Right ventricle myocardium superior (tissue), 1 donor: ENCODE measurements around the gene IQSEC1. TPM values are rescaled to one million over a fixed set of nuclear protein-coding genes. Genes with fewer than 3 reads are reported as not detected.

Experiments
- ATAC-seq: fragments of 200-7000 bp; cut with Tn5 transposase; one replicate; pipeline ENCODE4 v1.9.1; 2020; ENCODE audit warnings: mild to moderate bottlenecking; ENCODE audit not compliant: poor library complexity
- DNase-seq: peaks from one replicate; pipeline ENCODE4 v3.0.0-alpha.2; 2020
- intact Hi-C: fragments of 100-400 bp; cut with DNase I; formaldehyde crosslinking; loops from one replicate; pipeline ENCODE4 v1.11.2; 2022
- total RNA-seq: library from RNA; stranded (reverse); fragmentation: NEBNext Ultra II Directional; extraction: Animal tissue kit (Norgen Biotek cat#: 25700); gene quantifications from one replicate; pipeline ENCODE4 v1.2.1, GENCODE V29; 2021
- donor health status: DM: no; HTN: yes; CAD: no; lungs with severe emphysema.

IQSEC1 gene
- total RNA-seq, 1 donor from 2014 or later, result 78.6 TPM

- intact Hi-C loops, result loop anchor here (5.0 to 10.0 kb wide), 2 partner anchors 57 to 94 kb away; no protein-coding TSS in a partner anchor
- DNase-seq, result no peak
- no peak for ATAC-seq
Measured at GRCh38 chr3:12988728-12989454, 84.3 kb downstream of the IQSEC1 start.

DNA sequence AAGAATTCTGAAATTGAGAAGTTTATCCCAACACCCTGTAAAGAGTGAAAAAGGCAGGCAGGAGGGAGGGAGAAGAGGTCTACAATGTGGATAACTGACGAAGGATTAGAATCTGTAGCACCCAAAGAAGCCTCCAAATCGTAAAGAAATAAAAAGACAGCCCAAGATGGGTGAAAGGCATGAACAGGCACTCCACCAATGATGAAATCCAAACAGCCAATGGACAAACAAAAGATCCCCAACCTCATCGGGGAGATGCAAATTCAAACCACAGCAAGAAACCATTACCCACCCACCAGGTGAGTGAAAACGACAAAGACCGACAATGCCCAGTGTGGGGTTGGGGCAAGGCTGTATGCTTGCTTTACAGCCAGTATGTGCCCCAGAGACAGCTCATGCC lies 85.6 kb downstream of the IQSEC1 start:
- no peak for ATAC-seq
- intact Hi-C loops, result loop anchor here (5.0 to 10.0 kb wide), 2 partner anchors 55 to 93 kb away; no protein-coding TSS in a partner anchor
- DNase-seq, result no peak

GRCh38 chr3:12986986-12987385 lies 86.2 kb downstream of the IQSEC1 start:
- peak; percentile 74 for DNase-seq
- peak; percentile 49 for ATAC-seq
- intact Hi-C loops, result loop anchor here (5.0 to 10.0 kb wide), 2 partner anchors 55 to 92 kb away; no protein-coding TSS in a partner anchor

DNA sequence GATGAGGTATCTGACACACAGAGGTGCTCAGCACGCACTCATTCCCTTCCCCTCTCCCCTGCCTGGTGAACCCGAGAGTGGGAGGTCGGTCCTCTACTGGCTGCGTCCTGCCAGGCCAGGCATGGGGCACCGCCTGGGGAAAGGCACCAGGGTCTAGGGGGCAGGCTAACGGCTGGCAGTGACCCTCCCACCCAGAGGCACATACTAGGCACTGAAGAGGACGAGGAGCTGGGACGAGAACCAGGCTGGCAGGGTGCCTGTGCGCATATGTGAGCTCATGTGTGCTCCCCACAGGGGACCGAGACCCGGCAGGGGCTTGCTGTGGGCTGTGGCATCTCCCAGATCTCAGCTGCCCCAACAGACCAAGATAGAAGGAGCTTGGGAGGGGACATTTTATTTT lies 86.7 kb downstream of the IQSEC1 start:
- no peak for ATAC-seq

GRCh38 chr3:12986031-12986430 lies 87.2 kb downstream of the IQSEC1 start:
- DNase-seq (peak; percentile 43), ATAC-seq (no peak)
- intact Hi-C loops, result loop anchor here (5.0 to 10.0 kb wide), 2 partner anchors 54 to 91 kb away; no protein-coding TSS in a partner anchor

More for the DNA sequence above, 86.7 kb downstream of the IQSEC1 start:
- intact Hi-C loops, result loop anchor here (5.0 to 10.0 kb wide), 2 partner anchors 54 to 92 kb away; no protein-coding TSS in a partner anchor
- peak; percentile 49 for DNase-seq

- peak; percentile 50 for DNase-seq
- intact Hi-C loops, result loop anchor here (5.0 to 10.0 kb wide), 2 partner anchors 53 to 90 kb away; no protein-coding TSS in a partner anchor
- ATAC-seq, result peak; percentile 50
Measured at GRCh38 chr3:12985148-12985547, 88.1 kb downstream of the IQSEC1 start.

- intact Hi-C loops, result loop anchor here (10.0 kb wide), 1 partner anchor 89 kb away; no protein-coding TSS in a partner anchor
- ATAC-seq (peak; percentile 87), DNase-seq (peak; percentile 75)
Measured at GRCh38 chr3:12984023-12984823, 89.0 kb downstream of the IQSEC1 start.

- ATAC-seq (no peak), DNase-seq (peak; percentile 30)
- intact Hi-C loops, result loop anchor here (10.0 kb wide), 1 partner anchor 89 kb away; no protein-coding TSS in a partner anchor
Measured at GRCh38 chr3:12983319-12983718, 89.9 kb downstream of the IQSEC1 start.

DNA sequence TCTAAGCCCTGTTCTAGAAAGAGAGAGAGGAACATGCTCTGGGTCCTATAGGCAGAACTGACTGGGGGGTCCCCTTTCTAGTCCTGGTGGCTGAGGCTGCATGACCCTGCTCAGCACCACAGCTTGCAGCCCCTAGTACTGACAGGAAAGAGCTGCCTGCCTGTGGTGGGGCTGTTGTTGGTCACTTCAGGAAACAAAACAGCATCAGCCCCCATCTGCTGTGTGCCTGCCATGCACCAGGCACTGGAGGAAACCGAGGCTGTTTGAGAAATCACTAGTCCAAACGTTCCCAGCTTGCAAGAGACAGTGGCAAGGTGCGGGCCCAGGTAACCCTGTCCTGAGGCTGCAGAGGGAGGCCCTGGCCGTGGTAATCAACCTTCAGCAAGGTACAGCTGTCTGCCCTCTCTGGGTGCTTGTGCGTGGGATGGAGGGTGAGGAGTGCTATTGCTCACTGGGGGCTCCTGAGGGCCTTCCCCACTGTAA lies 90.6 kb downstream of the IQSEC1 start:
- intact Hi-C loops, result loop anchor here (10.0 kb wide), 1 partner anchor 88 kb away; no protein-coding TSS in a partner anchor
- peak; percentile 27 for DNase-seq

GRCh38 chr3:12981306-12982275 lies 91.6 kb downstream of the IQSEC1 start:
- DNase-seq (peak; percentile 20), ATAC-seq (no peak)
- intact Hi-C loops, result loop anchor here (10.0 kb wide), 1 partner anchor 87 kb away; no protein-coding TSS in a partner anchor

More for the DNA sequence above, 90.6 kb downstream of the IQSEC1 start:
- no peak for ATAC-seq

GRCh38 chr3:12980596-12981290 lies 92.5 kb downstream of the IQSEC1 start:
- ATAC-seq, result no peak
- intact Hi-C loops, result loop anchor here (10.0 kb wide), 1 partner anchor 86 kb away; no protein-coding TSS in a partner anchor
- DNase-seq, result peak; percentile 23

GRCh38 chr3:12979947-12980487 lies 93.2 kb downstream of the IQSEC1 start:
- ATAC-seq (no peak), DNase-seq (peak; percentile 20)
- intact Hi-C loops, result loop anchor here (10.0 kb wide), 1 partner anchor 85 kb away; no protein-coding TSS in a partner anchor

- DNase-seq (peak; percentile 21), ATAC-seq (no peak)
- intact Hi-C loops, result no loop called here
Measured at GRCh38 chr3:12979151-12979946, 93.9 kb downstream of the IQSEC1 start.

GRCh38 chr3:12978682-12979081 lies 94.5 kb downstream of the IQSEC1 start:
- no peak for DNase-seq
- no peak for ATAC-seq
- intact Hi-C loops, result no loop called here

- DNase-seq (peak; percentile 32), ATAC-seq (no peak)
- intact Hi-C loops, result no loop called here
Measured at GRCh38 chr3:12977117-12977808, 96.0 kb downstream of the IQSEC1 start.
